Measurements from ENCODE around the gene UCK2. TPM values are rescaled to one million over a fixed set of nuclear protein-coding genes. Genes with fewer than 3 reads are reported as not detected.

The UCK2 gene
- polyA plus RNA-seq, 2 of the 4 experiments (the other 2 are of a cell fraction): 72.4 to 98.9 TPM

DNA sequence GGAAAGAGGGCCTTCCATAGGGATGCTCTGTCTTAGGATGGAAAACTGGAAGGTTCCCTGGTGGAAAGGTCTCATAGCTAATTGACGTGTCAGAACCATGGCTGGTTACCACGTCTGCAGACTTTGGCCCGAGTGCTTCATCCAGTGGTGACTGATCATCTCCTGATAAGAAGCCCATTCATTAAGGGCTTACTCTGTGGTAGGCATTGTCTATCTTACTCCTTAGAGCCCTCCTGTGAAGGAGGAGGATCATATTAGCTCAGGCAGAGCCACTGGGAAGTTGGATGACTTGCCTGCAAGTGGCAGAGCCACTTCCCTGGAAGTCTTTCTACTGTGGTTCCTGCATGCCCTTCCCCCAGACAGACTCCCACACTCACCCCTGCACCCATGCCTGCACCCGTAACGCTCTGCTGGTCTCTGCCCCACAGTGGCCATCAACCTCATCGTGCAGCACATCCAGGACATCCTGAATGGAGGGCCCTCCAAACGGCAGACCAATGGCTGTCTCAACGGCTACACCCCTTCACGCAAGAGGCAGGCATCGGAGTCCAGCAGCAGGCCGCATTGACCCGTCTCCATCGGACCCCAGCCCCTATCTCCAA, 79.9 kb downstream of the UCK2 start:
- Histone ChIP-seq H3K4me1 (peaks cover 8% of the 10 kb centered on the region; the same call in 1 of the 3 replicates), H3K4me2 (no peak overlapping the region), H3K27ac (no peak overlapping the region), H3K4me3 (no peak overlapping the region), H3K9me3 (no peaks in the 10 kb centered on the region)
- WGBS (ENCODE audit: missing lambda C conversion rate): 84% methylated on average over 13 of the region's 13 CpGs
- CTCF ChIA-PET: interaction anchor here (1.0 to 1.8 kb wide), 7 partner anchors 9 to 306 kb away, joined by 3 to 7 read pairs (median 3); no protein-coding TSS in a partner anchor
- no peak for ATAC-seq
- TF ChIP-seq EHMT2 (IDR thresholded peaks at IDR 0.05; ENCODE audit: low read depth): no peak
- no peak for TF ChIP-seq CHD4 (IDR thresholded peaks at IDR 0.05; ENCODE audit: borderline replicate concordance)
- TF ChIP-seq HDAC2 (IDR thresholded peaks at IDR 0.05): no peak
- TF ChIP-seq PHF8 (IDR thresholded peaks at IDR 0.05; ENCODE audit: borderline replicate concordance, low read depth): no peak
- no peak for TF ChIP-seq NPAS2 (CRISPR knock-in tag; IDR thresholded peaks at IDR 0.05; ENCODE audit: borderline replicate concordance)
- no peak for TF ChIP-seq KDM1A (IDR thresholded peaks at IDR 0.05; ENCODE audit: low read depth)
- TF ChIP-seq, protein P1, sequence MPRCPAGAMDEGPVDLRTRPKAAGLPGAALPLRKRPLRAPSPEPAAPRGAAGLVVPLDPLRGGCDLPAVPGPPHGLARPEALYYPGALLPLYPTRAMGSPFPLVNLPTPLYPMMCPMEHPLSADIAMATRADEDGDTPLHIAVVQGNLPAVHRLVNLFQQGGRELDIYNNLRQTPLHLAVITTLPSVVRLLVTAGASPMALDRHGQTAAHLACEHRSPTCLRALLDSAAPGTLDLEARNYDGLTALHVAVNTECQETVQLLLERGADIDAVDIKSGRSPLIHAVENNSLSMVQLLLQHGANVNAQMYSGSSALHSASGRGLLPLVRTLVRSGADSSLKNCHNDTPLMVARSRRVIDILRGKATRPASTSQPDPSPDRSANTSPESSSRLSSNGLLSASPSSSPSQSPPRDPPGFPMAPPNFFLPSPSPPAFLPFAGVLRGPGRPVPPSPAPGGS (IDR thresholded peaks at IDR 0.05): no peak
- TF ChIP-seq HOXB5 (CRISPR knock-in tag; IDR thresholded peaks at IDR 0.05): no peak
- no peak for TF ChIP-seq MYC (IDR thresholded peaks at IDR 0.05; ENCODE audit: borderline replicate concordance, low read length)
- POLR2A ChIA-PET: no interaction called here
- no peak for FAIRE-seq
- DNase-seq (ENCODE audit: low read depth in 1 of 2, low spot score in 1 of 2): no peak

DNA sequence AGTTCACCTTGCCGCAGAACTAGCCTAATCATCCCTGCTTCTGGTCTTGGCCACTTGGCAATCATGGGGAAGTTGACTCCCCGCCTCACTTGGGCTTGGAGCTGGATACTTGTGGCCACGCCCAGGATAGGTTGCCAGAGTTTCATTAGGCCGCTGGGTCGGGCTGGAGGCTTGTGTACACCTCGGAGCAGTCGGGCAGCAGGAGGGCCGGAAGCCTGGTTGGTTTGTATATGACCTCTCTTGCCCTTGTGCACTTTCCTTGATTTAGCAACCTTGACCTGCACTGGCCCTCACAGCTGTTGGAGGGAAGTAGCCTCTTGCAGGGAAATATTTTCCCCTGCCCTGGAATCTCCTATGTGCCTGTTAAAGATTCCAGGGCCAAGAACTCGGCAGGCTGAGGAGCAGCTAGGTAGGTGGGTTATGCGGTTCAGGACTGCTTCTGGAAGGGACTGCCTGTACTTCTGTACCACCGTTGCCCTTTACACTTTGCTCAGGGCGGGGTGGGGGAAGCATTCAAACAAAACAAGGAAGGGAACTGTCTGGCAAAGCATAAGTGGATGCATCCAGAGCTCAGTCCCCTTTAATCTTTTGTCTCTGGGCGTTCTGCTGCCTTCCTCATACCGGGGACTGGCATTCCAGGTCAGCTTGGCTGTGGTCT, 83.5 kb downstream of the UCK2 start:
- ChIA-PET POLR2A (no interaction called here), CTCF (interaction anchor here (1.1 to 6.3 kb wide), 4 partner anchors 17 to 309 kb away, joined by 3 to 78 read pairs (median 4); no protein-coding TSS in a partner anchor)
- peak in 1 of 2 experiments; percentile 8; a peak in 2 of 6 replicates for ATAC-seq
- no peak for FAIRE-seq
- Histone ChIP-seq H3K4me3 (no peak overlapping the region), H3K27ac (peak overlapping the region in 1 of 2 experiments; percentile 23; a peak in 1 of 6 replicates), H3K4me2 (no peak overlapping the region), H3K9me3 (no peaks in the 10 kb centered on the region), H3K4me1 (peaks cover 8% of the 10 kb centered on the region; the same call in 1 of the 3 replicates)
- 61% methylated on average over 14 of the region's 14 CpGs for WGBS (ENCODE audit: missing lambda C conversion rate)
- TF ChIP-seq POLR2AphosphoS2 (conservative IDR thresholded peaks at IDR 0.05; ENCODE audit: low read length) (peak; percentile 76; the same call in 1 of the 2 replicates), POLR2A (IDR thresholded peaks at IDR 0.05; ENCODE audit: low read length) (no peak)
- no peak for DNase-seq (ENCODE audit: low read depth in 1 of 2, low spot score in 1 of 2)

DNA sequence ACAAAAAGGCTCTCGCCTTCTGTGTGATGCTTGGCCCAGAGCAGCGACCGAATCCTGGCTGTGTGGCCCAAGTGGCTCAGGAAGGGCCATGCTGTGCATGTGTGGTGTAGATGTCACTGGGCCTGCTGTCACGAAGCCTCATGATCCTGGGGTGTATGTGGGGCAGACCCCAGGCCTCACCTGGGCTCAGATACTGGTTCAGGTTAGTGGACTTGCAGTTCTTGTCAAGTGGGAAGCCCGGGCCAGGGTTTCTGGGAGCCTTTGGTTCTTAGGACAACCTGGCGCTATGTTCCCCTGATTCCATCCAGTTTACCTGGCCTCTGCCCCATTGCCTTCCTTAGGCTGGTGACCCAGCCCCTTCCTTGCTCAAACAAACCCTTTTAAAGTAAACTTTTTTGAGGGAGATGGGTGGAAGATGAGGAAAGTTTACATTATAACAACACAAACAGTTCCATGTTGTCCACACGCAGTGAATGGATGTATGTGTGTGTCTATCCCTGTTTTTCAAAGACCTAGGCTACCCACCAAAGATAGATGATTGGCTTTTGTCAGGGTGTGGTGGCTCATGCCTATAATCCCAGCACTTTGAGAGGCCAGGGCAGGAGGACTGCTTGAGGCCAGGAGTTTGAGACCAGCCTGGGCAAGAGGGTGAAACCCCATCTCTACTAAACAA, 84.3 kb downstream of the UCK2 start:
- ChIA-PET POLR2A (no interaction called here), CTCF (interaction anchor here (0.5 to 6.3 kb wide), 7 partner anchors 11 to 309 kb away, joined by 3 to 78 read pairs (median 4); no protein-coding TSS in a partner anchor)
- 91% methylated on average over 7 of the region's 7 CpGs for WGBS (ENCODE audit: missing lambda C conversion rate)
- no peak for TF ChIP-seq E2F6 (IDR thresholded peaks at IDR 0.05; ENCODE audit: borderline replicate concordance, low read depth)
- no peak for TF ChIP-seq CBX2 (IDR thresholded peaks at IDR 0.05; ENCODE audit: borderline replicate concordance, low read depth)
- TF ChIP-seq RARB (CRISPR knock-in tag; IDR thresholded peaks at IDR 0.05): no peak
- no peak for TF ChIP-seq JUNB (IDR thresholded peaks at IDR 0.05)
- TF ChIP-seq, protein P2, sequence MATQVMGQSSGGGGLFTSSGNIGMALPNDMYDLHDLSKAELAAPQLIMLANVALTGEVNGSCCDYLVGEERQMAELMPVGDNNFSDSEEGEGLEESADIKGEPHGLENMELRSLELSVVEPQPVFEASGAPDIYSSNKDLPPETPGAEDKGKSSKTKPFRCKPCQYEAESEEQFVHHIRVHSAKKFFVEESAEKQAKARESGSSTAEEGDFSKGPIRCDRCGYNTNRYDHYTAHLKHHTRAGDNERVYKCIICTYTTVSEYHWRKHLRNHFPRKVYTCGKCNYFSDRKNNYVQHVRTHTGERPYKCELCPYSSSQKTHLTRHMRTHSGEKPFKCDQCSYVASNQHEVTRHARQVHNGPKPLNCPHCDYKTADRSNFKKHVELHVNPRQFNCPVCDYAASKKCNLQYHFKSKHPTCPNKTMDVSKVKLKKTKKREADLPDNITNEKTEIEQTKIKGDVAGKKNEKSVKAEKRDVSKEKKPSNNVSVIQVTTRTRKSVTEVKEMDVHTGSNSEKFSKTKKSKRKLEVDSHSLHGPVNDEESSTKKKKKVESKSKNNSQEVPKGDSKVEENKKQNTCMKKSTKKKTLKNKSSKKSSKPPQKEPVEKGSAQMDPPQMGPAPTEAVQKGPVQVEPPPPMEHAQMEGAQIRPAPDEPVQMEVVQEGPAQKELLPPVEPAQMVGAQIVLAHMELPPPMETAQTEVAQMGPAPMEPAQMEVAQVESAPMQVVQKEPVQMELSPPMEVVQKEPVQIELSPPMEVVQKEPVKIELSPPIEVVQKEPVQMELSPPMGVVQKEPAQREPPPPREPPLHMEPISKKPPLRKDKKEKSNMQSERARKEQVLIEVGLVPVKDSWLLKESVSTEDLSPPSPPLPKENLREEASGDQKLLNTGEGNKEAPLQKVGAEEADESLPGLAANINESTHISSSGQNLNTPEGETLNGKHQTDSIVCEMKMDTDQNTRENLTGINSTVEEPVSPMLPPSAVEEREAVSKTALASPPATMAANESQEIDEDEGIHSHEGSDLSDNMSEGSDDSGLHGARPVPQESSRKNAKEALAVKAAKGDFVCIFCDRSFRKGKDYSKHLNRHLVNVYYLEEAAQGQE (IDR thresholded peaks at IDR 0.05): no peak
- TF ChIP-seq HOXB5 (CRISPR knock-in tag; IDR thresholded peaks at IDR 0.05): no peak
- TF ChIP-seq MAZ (IDR thresholded peaks at IDR 0.05; ENCODE audit: borderline replicate concordance, low read depth, low read length): no peak
- TF ChIP-seq HOXA7 (CRISPR knock-in tag; IDR thresholded peaks at IDR 0.05): no peak
- TF ChIP-seq POLR2AphosphoS2 (conservative IDR thresholded peaks at IDR 0.05; ENCODE audit: low read length): no peak
- no peak overlapping the region for H3K4me2 ChIP-seq
- H3K27ac ChIP-seq: no peak overlapping the region; a peak in 1 of 6 replicates
- no peak for DNase-seq (ENCODE audit: low read depth in 1 of 2, low spot score in 1 of 2)
- no peaks in the 10 kb centered on the region for H3K9me3 ChIP-seq
- H3K4me3 ChIP-seq: no peak overlapping the region
- no peak for FAIRE-seq
- H3K4me1 ChIP-seq: peaks cover 8% of the 10 kb centered on the region; the same call in 1 of the 3 replicates
- no peak for ATAC-seq

Data from A549 (cell line).